HG03139 (cell line): ENCODE measurements around the gene COL15A1.
"Not testable (repeated sequence)": the region's sequence is repeated elsewhere in the genome, so short reads cannot be mapped to it uniquely, and the experiment has no call there.

Source experiments
- ATAC-seq: cut with Tn5 transposase; IDR thresholded peaks from one replicate; pipeline ENCODE4 v1.9.1; 2021; ENCODE audit not compliant: unreplicated experiment

COL15A1 gene

GRCh38 chr9:98943682-98944056, at the start of gene COL15A1:
TSS of gene COL15A1 (plus strand) at chr9:98943907. CDS start at chr9:98944062, 155 bp downstream.
- ATAC-seq = no peak

- no peak for ATAC-seq
Measured at GRCh38 chr9:98894171-98894570, 49.5 kb upstream of the COL15A1 start.

GRCh38 chr9:98894761-98895160, 48.9 kb upstream of the COL15A1 start:
- no peak for ATAC-seq

DNA sequence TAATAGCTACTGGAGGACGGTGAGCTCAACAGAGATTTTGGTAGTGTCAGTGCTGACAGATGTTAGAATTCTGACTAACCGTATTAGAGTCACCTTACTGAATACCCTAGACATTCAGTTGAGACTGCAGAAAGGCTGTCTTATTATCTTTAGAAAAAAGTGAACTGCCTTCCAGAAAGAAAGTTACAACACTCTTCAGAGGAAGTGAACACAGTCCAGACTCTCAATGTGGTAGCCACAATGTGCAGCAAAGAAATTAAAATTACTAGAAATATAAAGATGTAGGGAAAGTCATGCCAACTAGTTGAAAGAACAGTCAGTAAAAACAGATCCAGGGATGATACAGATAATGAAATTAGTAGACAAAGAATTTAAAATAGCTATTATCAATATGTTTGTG, 47.1 kb upstream of the COL15A1 start:
- no peak for ATAC-seq

GRCh38 chr9:98897745-98898144, 46.0 kb upstream of the COL15A1 start:
- no peak for ATAC-seq

GRCh38 chr9:98899408-98900056, 44.2 kb upstream of the COL15A1 start:
- no peak for ATAC-seq

DNA sequence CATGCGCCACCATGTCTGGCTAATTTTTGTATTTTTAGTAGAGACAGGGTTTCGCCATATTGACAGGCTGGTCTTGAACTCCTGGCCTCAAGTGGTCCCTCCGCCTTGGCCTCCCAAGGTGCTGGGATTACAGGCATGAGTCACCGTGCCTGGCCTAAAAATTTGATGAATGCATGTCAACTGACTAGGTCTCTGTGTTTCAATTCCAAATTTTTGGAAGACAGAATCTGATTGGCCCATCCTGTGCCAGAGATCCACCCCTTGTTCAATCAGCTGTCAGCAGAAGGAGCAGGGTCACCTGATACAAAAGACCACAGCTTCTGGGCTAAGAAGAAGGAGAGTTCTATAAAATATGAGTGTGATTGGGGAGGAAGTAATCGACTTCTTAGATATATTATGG, 43.5 kb upstream of the COL15A1 start:
- ATAC-seq = no peak

- no peak for ATAC-seq
Measured at GRCh38 chr9:98900725-98901124, 43.0 kb upstream of the COL15A1 start.

- not testable (repeated sequence) for ATAC-seq
Measured at GRCh38 chr9:98901843-98902242, 41.9 kb upstream of the COL15A1 start.

DNA sequence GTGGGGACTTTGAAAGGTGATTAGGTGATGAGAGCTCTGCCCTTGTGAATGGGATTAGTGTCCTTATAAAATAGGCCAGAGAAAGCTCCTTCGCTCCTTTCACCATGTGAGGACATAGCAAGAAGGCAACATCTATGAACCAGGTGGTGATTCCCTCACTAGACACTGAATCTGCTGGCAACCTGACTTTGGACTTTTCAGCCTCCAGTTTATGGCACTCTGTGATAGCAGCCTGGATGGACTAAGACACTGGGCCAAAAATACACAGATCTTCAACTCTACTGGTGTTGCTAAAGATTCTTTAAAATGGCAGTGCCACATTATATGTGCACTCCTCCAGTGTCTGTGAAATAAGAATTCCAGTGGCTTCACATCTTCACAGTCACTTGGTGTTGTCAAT, 41.2 kb upstream of the COL15A1 start:
- no peak for ATAC-seq

GRCh38 chr9:98902925-98903324, 40.8 kb upstream of the COL15A1 start:
- no peak for ATAC-seq

DNA sequence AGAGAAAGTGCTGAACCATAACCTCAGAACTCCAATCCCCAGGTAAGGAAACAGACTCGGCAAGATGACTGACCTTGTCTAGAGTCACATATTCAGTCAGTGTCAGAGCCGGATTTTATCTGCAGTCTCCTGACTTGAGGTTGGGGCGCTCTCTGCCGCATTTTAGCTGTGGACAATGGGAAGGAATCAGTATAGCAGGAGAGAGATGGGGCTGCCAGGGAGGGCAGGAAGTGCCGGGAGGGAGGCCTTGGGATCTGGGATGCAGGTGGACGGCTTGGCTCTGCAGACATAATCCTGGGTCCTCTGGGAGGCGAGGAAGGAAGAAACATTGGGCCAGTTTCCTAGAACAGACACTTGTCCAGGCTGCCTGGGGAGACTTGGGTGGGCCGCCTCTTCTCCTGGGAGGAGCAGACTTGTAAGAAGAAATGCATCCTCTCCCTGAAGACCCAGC, 39.7 kb upstream of the COL15A1 start:
- no peak for ATAC-seq

DNA sequence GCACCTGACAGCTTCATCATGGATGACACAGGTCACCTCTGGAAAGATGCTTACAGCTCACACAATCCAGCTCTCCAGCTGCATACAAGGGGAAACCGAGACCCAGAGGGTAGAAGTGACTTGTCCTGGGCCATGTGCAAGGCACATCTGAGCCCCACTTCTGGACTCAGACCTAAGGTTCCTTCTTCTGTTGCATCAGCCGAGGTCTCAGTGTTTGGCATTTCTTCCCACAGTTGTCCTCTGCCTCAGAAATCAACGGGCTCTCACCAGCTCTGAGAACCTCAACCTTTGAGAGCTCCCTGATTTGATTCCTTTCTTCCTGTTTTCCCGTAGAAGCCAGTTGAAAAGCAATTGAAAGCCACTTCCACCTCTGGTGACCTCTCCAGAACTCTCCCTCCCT, 38.7 kb upstream of the COL15A1 start:
- ATAC-seq = no peak

DNA sequence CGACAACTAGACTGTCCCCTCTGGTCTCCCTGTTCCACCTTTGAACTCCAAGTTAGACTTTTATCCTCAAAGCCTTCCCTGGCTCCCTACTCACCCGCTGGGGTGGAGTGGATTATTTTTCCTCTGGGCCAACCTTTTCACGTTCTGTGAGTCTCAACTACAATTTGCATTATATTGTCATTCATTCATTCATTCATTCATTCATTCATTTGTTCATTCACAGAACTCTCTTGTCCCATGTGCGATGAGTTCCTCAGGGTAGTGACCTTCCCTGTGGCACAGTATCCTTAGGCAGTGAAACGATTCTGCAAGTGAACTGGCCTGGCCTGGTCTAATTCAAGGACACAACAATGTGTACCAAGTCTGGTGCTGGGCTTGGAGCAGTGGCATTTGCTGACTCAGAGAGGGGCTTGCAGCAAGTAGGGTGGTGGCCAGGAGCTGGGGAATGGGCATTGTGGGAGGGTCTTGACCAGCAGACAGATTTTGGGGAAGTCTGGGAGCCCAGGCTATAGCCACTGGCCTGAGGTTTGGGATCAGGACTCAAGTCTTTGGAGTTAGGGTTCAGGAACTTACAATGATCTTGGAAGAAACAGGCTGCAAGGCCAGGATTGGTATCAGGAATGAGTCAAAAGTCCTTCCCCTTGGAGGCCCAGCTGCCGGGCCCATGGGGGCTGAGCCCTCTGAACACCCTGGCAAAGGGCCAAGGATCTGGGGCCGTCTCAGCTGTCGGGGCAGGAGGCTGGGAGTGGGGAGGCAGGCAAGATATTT, 37.2 kb upstream of the COL15A1 start:
- ATAC-seq = no peak

DNA sequence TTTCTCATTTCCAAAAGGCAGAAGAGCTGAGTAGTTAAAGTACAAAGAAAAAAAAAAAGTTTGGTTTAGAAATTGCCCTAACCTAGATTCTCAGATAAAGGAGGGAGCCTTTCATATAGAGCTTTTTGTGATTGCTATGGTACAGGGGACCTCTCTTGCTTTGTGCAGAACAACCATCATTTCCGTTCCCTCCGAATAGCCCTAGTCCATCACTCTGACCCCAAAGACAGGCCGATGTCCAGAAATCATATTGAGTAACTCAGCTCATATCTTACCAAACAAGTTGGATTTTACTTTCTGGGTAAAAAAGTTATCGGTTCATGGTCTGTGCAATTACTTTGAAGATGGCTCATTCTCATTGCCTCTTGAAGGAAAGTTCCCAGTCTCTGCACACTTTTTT, 36.7 kb upstream of the COL15A1 start:
- ATAC-seq = no peak

DNA sequence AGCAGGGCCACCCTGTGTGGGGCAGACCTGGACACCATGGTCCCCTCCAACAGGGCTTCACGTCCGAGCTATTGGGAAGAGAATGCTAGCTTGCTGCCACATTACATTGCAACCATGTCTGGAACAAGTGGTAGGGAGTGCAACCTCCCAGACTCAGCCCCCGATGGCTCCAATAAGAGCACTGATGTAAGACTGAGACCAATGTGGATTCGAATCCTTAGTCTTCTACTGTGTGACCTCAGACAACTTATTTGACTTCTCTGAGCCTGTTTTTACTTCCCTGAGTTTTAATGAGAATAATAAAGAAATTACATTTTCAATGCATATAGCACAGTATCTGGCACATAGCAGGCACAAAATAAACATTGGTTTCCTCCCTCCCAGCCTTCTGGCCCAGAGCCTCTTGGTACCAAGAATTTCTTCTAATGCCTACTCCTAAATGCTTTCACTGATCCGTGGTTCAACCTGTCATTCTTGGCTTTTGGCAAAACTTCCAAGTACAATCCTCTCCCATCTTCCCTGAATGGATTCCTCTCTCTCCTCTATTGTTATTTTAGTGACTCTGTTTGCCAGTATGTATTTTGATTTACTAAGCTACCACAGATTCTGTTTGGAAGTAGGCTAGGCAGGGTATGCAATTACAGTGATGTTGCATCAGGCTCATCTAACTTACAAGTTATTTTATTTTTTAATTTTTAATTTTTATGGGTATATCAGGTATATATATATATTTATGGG, 34.6 kb upstream of the COL15A1 start:
- no peak for ATAC-seq

- ATAC-seq = no peak
Measured at GRCh38 chr9:98909935-98910334, 33.8 kb upstream of the COL15A1 start.

DNA sequence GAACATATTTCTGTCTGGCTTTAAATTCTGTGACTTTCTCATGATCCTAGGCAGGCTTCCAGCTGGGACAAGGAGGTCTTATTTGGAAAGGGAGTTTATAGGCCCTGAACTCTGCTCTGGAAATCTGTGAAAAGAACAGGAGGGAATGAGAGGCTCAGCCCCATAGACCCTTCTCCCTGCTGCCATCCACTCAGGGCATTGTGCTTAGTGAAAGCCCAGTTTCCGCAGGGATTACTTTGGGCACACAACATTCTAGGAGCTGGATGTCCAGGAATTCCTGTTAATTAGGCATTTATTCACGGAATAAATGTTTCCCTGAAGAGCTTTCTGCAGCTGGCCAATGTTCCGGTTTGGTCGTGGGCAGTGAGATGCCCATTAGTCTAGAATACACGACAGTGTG, 32.7 kb upstream of the COL15A1 start:
- ATAC-seq = no peak

- not testable (repeated sequence) for ATAC-seq
Measured at GRCh38 chr9:98911738-98912137, 32.0 kb upstream of the COL15A1 start.

DNA sequence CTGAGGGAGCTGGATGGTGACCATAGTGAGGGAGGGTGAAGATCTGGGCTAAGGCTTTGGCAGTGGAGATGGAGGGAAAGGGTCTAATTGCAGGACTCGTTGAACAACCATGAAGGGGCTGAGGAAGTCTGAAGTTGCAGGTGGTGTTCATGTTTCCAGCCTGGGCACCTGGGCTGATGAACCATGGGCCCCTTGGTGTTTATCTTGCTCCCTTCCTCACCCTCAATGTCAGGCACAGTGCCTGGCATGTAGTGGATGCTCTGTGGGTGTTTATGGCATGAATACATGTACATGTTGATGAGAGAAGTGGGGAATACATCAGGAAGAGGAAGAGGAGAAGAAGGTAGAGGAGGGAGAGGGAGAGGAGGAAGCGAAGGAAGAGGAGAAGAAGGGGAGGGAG, 31.3 kb upstream of the COL15A1 start:
- ATAC-seq = no peak

GRCh38 chr9:98913044-98913443, 30.7 kb upstream of the COL15A1 start:
- ATAC-seq = no peak

DNA sequence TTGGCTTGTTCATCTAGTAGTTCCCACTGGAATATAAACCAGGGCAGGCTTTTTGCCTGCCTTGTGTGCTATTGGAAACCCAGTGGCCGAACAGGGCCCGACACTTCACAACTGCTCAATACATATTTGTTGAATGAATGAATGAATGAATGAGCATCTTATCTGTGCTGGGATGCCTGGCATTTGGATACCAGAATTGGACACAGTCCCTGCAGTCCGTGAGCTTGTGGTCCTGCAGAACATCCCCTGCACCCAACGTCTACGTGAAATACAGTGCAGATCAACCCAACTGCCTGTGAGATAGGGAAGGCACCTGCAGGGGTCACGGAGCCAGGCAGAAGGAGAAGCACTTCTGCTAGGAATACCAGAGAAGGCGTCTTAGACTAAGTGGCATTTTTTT, 30.0 kb upstream of the COL15A1 start:
- no peak for ATAC-seq
